Cardiac muscle cell (in vitro differentiated cells and primary cell): Measurements from ENCODE around the gene PLCG1. TPM values are rescaled to one million over a fixed set of nuclear protein-coding genes. Genes with fewer than 3 reads are reported as not detected.
A peak's percentile ranks its signal among the peaks of the same experiment; 100 is the strongest.

ENCODE experiments used
- DNase-seq, 2 donors: peaks; one replicate each; pipeline versions ENCODE4 v3.0.0 to v3.0.0-alpha.2; 2010 to 2017; ENCODE audit warnings: low read depth in 1 of 2, low spot score in 1 of 2
- H3K27ac ChIP-seq: fragments of 200-600 bp; sonication (generic); 2 replicates; pipeline ENCODE4 v1.5.1; 2016
- H3K27me3 ChIP-seq: fragments of 200-600 bp; sonication (generic); 2 replicates; pipeline ENCODE4 v1.6.0; 2016; ENCODE audit warnings: control low read depth
- H3K36me3 ChIP-seq: fragments of 200-600 bp; sonication (generic); 2 replicates; pipeline ENCODE4 v1.5.1; 2016; ENCODE audit warnings: control low read depth
- H3K4me1 ChIP-seq: fragments of 200-600 bp; sonication (generic); 2 replicates; pipeline ENCODE4 v1.8.1; 2017; ENCODE audit warnings: low read depth, mild to moderate bottlenecking, mixed run types
- H3K4me3 ChIP-seq: fragments of 200-600 bp; sonication (generic); 2 replicates; pipeline ENCODE4 v1.5.1; 2016; ENCODE audit warnings: mild to moderate bottlenecking
- H3K9me3 ChIP-seq: fragments of 200-600 bp; sonication (generic); 2 replicates; pipeline ENCODE4 v1.5.1; 2017; ENCODE audit warnings: low read depth, mild to moderate bottlenecking, control low read depth
- polyA plus RNA-seq: library from polyadenylated mRNA; unstranded; fragments of >200 nt; fragmentation: Nextera tagmentation; extraction: Ambion mirVana; gene quantifications from 2 replicates; pipeline ENCODE4 v1.2.1, GENCODE V29; 2016
- total RNA-seq: library from RNA; depleted of rRNA; stranded (reverse); fragments of >200 nt; gene quantifications from 2 replicates; pipeline ENCODE4 v1.2.3, GENCODE V29; 2016
- TF ChIP-seq, protein P1 (sequence below): IDR thresholded peaks from 2 replicates; pipeline ENCODE4 v1.5.1; 2012; ENCODE audit warnings: low read depth, mild to moderate bottlenecking, low read length

The PLCG1 gene
- total and polyA plus RNA-seq, 2 experiments from 2014 or later: 43.7 to 87.6 TPM

DNA sequence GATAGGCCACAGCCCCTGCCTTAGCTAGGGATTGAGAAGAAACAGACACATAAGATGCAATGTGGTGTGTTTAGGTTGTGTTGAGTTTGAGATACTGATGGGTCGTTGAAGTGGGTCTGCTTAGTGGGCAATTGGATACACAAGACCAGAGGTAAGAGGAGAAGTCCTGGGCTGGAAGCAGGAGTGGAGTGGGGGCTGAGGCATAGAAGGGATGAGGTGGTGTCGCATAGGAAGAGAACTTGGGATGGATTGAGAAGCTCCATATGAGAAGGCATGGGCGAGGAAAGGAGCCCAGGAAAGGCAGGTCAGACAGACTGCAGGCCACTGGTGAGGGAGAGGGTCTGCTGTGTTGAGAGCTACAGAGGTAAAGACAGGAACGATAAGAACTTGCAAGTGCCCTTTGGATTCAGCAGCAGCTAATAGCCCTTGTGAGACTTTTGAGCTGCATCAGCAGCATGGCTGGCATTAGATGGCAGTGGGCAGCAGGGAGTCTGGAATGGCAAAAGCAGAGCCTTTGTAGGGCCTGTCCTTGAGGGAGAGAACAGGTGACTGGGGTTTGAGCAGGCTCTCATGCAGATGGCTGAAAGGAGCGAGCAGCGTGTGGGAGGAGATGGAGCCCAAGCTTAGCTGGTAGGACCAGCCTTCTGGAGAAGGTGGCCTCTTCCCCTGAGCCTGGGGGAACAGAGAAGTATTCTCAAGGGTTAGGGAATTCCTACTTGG is 33.2 kb downstream of the PLCG1 start:
- H3K4me3 ChIP-seq: no peak overlapping the region
- no peaks in the 10 kb centered on the region for H3K27me3 ChIP-seq
- TF ChIP-seq, protein P1, sequence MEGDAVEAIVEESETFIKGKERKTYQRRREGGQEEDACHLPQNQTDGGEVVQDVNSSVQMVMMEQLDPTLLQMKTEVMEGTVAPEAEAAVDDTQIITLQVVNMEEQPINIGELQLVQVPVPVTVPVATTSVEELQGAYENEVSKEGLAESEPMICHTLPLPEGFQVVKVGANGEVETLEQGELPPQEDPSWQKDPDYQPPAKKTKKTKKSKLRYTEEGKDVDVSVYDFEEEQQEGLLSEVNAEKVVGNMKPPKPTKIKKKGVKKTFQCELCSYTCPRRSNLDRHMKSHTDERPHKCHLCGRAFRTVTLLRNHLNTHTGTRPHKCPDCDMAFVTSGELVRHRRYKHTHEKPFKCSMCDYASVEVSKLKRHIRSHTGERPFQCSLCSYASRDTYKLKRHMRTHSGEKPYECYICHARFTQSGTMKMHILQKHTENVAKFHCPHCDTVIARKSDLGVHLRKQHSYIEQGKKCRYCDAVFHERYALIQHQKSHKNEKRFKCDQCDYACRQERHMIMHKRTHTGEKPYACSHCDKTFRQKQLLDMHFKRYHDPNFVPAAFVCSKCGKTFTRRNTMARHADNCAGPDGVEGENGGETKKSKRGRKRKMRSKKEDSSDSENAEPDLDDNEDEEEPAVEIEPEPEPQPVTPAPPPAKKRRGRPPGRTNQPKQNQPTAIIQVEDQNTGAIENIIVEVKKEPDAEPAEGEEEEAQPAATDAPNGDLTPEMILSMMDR: no peak
- no peaks in the 10 kb centered on the region for H3K9me3 ChIP-seq
- H3K36me3 ChIP-seq: peaks cover 72% of the 10 kb centered on the region
- H3K4me1 ChIP-seq: no peaks in the 10 kb centered on the region
- no peak for DNase-seq
- H3K27ac ChIP-seq: no peak overlapping the region

DNA sequence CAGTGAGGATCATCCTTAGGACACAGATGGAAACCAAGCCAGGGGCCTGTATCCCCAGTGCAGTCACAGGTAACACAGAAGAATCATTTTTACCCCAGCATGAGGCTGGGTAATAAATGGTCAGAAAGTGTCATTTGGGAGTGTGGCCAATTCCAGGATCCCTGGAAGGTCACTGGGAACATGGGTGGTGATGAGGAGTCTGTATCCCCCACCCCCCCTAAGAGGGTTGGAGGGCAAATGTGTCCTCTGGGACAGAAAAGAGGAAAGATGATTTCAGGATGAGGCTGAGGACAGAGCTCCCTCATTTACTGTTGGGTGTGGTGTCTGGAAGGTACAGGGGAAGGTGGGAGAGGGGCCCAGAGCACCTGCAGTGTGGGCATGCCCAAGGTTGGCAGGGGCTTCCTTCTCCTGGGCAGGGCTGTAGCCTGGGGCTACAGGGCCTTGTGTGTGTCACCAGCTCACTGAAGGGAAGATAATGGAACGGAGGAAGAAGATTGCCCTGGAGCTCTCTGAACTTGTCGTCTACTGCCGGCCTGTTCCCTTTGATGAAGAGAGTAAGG is 34.5 kb downstream of the PLCG1 start:
- Histone ChIP-seq H3K9me3 (no peaks in the 10 kb centered on the region), H3K4me1 (no peaks in the 10 kb centered on the region), H3K4me3 (no peak overlapping the region), H3K36me3 (peaks cover 65% of the 10 kb centered on the region), H3K27ac (peak overlapping the region; percentile 5), H3K27me3 (no peaks in the 10 kb centered on the region)
- DNase-seq: no peak
- TF ChIP-seq, protein P1: no peak

DNA sequence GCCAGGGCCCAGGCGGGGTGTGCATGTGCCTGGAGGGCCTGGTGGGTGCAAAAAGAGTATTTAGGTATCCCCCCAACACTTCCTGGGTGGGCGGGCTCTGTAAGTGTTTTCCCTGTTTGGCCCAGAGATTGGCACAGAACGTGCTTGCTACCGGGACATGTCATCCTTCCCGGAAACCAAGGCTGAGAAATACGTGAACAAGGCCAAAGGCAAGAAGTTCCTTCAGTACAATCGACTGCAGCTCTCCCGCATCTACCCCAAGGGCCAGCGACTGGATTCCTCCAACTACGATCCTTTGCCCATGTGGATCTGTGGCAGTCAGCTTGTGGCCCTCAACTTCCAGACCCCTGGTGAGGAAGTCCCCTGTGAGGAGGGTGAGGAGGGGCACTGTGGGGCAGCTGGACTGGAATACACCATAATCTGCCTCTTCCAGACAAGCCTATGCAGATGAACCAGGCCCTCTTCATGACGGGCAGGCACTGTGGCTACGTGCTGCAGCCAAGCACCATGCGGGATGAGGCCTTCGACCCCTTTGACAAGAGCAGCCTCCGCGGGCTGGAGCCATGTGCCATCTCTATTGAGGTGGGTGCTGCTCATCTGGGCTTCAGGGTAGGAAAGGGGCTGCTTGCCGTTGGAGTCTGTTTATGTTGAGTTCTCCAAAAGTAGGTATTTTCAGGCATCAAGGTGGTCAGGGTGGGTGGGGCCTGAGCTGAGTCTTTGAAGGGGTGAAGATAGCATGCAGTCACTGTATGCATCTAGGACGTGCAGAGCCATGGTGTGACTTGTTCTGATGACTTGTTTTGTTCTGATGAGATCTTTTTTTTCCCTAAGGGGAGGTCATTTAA is 35.2 kb downstream of the PLCG1 start:
- Histone ChIP-seq H3K9me3 (no peaks in the 10 kb centered on the region), H3K4me3 (no peak overlapping the region), H3K27ac (peak overlapping the region; percentile 5), H3K36me3 (peaks cover 59% of the 10 kb centered on the region), H3K27me3 (no peaks in the 10 kb centered on the region), H3K4me1 (no peaks in the 10 kb centered on the region)
- peak in 1 of 2 donors; percentile 32 for DNase-seq
- TF ChIP-seq, protein P1: no peak

DNA sequence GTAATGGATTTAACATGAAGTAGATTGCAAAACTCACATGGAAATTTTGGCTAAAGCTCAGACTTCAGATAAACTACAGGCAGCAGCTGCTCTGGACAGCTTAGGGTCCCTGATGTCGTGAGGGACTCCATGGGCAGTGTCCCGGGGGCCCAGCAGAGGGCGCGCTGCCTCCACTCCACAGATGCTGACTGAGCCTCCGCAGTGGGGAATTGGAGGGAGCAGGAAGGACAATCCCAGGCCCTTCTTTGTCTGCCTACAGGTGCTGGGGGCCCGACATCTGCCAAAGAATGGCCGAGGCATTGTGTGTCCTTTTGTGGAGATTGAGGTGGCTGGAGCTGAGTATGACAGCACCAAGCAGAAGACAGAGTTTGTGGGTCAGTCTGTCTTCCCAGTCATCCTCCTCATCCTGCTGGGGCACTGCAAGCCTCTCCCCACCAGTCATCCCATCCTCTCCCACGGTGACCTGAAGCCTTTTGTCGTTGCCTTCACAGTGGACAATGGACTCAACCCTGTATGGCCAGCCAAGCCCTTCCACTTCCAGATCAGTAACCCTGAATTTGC is 35.9 kb downstream of the PLCG1 start:
- H3K4me1 ChIP-seq: no peaks in the 10 kb centered on the region
- peaks cover 57% of the 10 kb centered on the region for H3K36me3 ChIP-seq
- H3K4me3 ChIP-seq: no peak overlapping the region
- H3K27me3 ChIP-seq: no peaks in the 10 kb centered on the region
- H3K27ac ChIP-seq: no peak overlapping the region
- peak; percentile 78 to 91 for DNase-seq
- TF ChIP-seq, protein P1: peak; percentile 98
- H3K9me3 ChIP-seq: no peaks in the 10 kb centered on the region

DNA sequence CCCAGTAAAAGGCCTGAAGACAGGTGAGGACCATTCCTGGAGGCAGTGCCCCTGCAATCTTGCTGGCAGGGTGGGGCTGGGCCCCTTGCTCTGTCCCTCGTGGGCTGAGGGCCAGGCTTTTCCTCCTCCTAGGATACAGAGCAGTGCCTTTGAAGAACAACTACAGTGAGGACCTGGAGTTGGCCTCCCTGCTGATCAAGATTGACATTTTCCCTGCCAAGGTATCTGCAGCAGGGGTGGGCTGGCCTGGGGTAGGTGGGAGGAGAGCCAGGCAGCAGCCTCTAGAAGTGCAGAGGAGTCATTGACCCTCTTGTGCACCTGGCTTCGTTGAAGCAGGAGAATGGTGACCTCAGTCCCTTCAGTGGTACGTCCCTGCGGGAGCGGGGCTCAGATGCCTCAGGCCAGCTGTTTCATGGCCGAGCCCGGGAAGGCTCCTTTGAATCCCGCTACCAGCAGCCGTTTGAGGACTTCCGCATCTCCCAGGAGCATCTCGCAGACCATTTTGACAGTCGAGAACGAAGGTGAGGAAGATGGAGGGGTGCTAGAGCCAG is 36.5 kb downstream of the PLCG1 start:
- TF ChIP-seq, protein P1: no peak
- Histone ChIP-seq H3K4me1 (no peaks in the 10 kb centered on the region), H3K36me3 (peaks cover 51% of the 10 kb centered on the region), H3K4me3 (no peak overlapping the region), H3K9me3 (no peaks in the 10 kb centered on the region), H3K27ac (no peak overlapping the region), H3K27me3 (no peaks in the 10 kb centered on the region)
- no peak for DNase-seq
